A549 (cell line): ENCODE results near the gene TSGA10IP.
A peak's percentile ranks its signal among the peaks of the same experiment; 100 is the strongest.

Experiments used
- CBX2 ChIP-seq: fragments of 200-600 bp; sonication (generic); IDR thresholded peaks from 2 replicates; pipeline ENCODE4 v1.6.1; 2016; ENCODE audit warnings: low read depth, mild to moderate bottlenecking, borderline replicate concordance
- CTCF ChIP-seq: fragments of >200 bp; sonication (Bioruptor Twin); formaldehyde crosslinking; IDR thresholded peaks from 3 replicates; pipeline ENCODE4 v1.5.1; 2016
- EP300 ChIP-seq, 2 experiments: fragments of >200 bp; sonication (Bioruptor Twin); formaldehyde crosslinking; IDR thresholded peaks; 2 replicates in 1 of 2; 3 replicates in 1 of 2; pipeline ENCODE4 v1.6.1; 2016 to 2017
- MAFK ChIP-seq: fragments of 450-650 bp; IDR thresholded peaks from 2 replicates; pipeline ENCODE4 v1.6.1; 2014; ENCODE audit not compliant: partially characterized antibody
- POLR2A ChIP-seq: IDR thresholded peaks from 2 replicates; pipeline ENCODE4 v1.6.1; 2012; ENCODE audit warnings: mild to moderate bottlenecking, low read length
- ZNF302 ChIP-seq: fragments of 250-450 bp; sonication (Bioruptor Pico); IDR thresholded peaks from 2 replicates; pipeline ENCODE4 v1.9.0; 2021; ENCODE audit warnings: inconsistent platforms, mild to moderate bottlenecking, moderate library complexity

GRCh38 chr11:66001942-66002647 is 56.8 kb downstream of the TSGA10IP start, which contains the start of the genes BANF1 and EIF1AD:
- TF ChIP-seq CTCF: no peak
- no peak for TF ChIP-seq ZNF302 (CRISPR knock-in tag)
- no peak for TF ChIP-seq MAFK
- peak; percentile 92 for TF ChIP-seq POLR2A
- no peak for TF ChIP-seq CBX2
- no peak; a peak in 1 of 5 replicates for TF ChIP-seq EP300 (IDR thresholded peaks at IDR 0.05)
